OCI-LY1 (cell line): ENCODE data around the gene PTCD3.

ENCODE experiments used
- H2AFZ ChIP-seq: fragments of 200-600 bp; sonication (generic), shearing (Covaris generic); 2 replicates; pipeline ENCODE4 v1.6.0; 2014; ENCODE audit warnings: antibody characterized with exemption, mild to moderate bottlenecking, low read length
- H3F3A ChIP-seq: fragments of 200-600 bp; sonication (generic), shearing (Covaris generic); 2 replicates; pipeline ENCODE4 v1.6.0; 2014; ENCODE audit warnings: mild to moderate bottlenecking, antibody characterized with exemption, low read length, moderate library complexity; ENCODE audit not compliant: insufficient read depth
- H3K27ac ChIP-seq: fragments of 200-600 bp; sonication (generic); 2 replicates; pipeline ENCODE4 v1.5.1; 2014; ENCODE audit warnings: low read length, mixed run types, mild to moderate bottlenecking, low read depth; ENCODE audit not compliant: poor library complexity, severe bottlenecking
- H3K27me3 ChIP-seq: fragments of 200-600 bp; sonication (generic); 2 replicates; pipeline ENCODE4 v1.6.0; 2014; ENCODE audit warnings: antibody characterized with exemption, mild to moderate bottlenecking, low read length, moderate library complexity; ENCODE audit not compliant: insufficient read depth
- H3K36me3 ChIP-seq: fragments of 200-600 bp; sonication (generic); 2 replicates; pipeline ENCODE4 v1.6.1; 2014; ENCODE audit warnings: mild to moderate bottlenecking, antibody characterized with exemption, low read length, moderate library complexity, mixed read lengths; ENCODE audit not compliant: insufficient read depth
- H3K4me1 ChIP-seq: fragments of 200-600 bp; sonication (generic); 2 replicates; pipeline ENCODE4 v1.5.1; 2014; ENCODE audit warnings: mild to moderate bottlenecking, low read length, moderate library complexity; ENCODE audit not compliant: insufficient read depth, severe bottlenecking
- H3K4me2 ChIP-seq: fragments of 200-600 bp; sonication (generic), shearing (Covaris generic); 2 replicates; pipeline ENCODE4 v1.6.1; 2014; ENCODE audit warnings: low read length
- H3K4me3 ChIP-seq: fragments of 200-600 bp; sonication (generic); 2 replicates; pipeline ENCODE4 v1.5.1; 2014; ENCODE audit warnings: low read length, low read depth, mild to moderate bottlenecking, mixed read lengths; ENCODE audit not compliant: poor library complexity, severe bottlenecking
- H3K79me2 ChIP-seq: fragments of 200-600 bp; shearing (Covaris generic); 2 replicates; pipeline ENCODE4 v1.6.1; 2016; ENCODE audit warnings: mixed run types, low read length, mixed read lengths; ENCODE audit not compliant: insufficient read depth
- H3K9ac ChIP-seq: fragments of 200-600 bp; sonication (generic), shearing (Covaris generic); 2 replicates; pipeline ENCODE4 v1.6.1; 2014; ENCODE audit warnings: mild to moderate bottlenecking, low read length, mixed read lengths
- H3K9me2 ChIP-seq: fragments of 200-600 bp; sonication (generic), shearing (Covaris generic); 2 replicates; pipeline ENCODE4 v1.6.1; 2014; ENCODE audit warnings: low read depth, mild to moderate bottlenecking, low read length, mixed read lengths
- H3K9me3 ChIP-seq: fragments of 200-600 bp; shearing (Covaris generic); 2 replicates; pipeline ENCODE4 v1.6.1; 2014; ENCODE audit warnings: low read length, mixed read lengths
- H4K20me1 ChIP-seq: fragments of 200-600 bp; sonication (generic), shearing (Covaris generic); 2 replicates; pipeline ENCODE4 v1.6.0; 2016; ENCODE audit warnings: mild to moderate bottlenecking, low read length; ENCODE audit not compliant: insufficient read depth
- CTCF ChIP-seq: fragments of 200-600 bp; sonication (generic), shearing (Covaris generic); IDR thresholded peaks from 2 replicates; pipeline ENCODE4 v1.5.1; 2017; ENCODE audit warnings: mild to moderate bottlenecking, antibody characterized with exemption, low read length, moderate library complexity, mixed read lengths
- EZH2 ChIP-seq: fragments of 200-600 bp; sonication (generic), shearing (Covaris generic); IDR thresholded peaks from 2 replicates; pipeline ENCODE4 v1.8.0; 2017; ENCODE audit warnings: borderline replicate concordance, mixed run types, mild to moderate bottlenecking, antibody characterized with exemption, low read length, moderate library complexity, mixed read lengths

Gene PTCD3

GRCh38 chr2:86075886-86076285 is 30.1 kb upstream of the PTCD3 start:
- Histone ChIP-seq H3K9me3 (no peaks in the 10 kb centered on the region), H3K4me1 (peaks cover 31% of the 10 kb centered on the region), H3K4me3 (no peak overlapping the region), H4K20me1 (no peaks in the 10 kb centered on the region), H3K9me2 (no peaks in the 10 kb centered on the region), H3K79me2 (no peaks in the 10 kb centered on the region), H3K27ac (no peak overlapping the region), H2AFZ (no peak overlapping the region), H3K27me3 (no peaks in the 10 kb centered on the region), H3F3A (no peaks in the 10 kb centered on the region), H3K36me3 (peaks cover 88% of the 10 kb centered on the region), H3K4me2 (no peak overlapping the region), H3K9ac (no peak overlapping the region)
- TF ChIP-seq EZH2 (no peak), CTCF (no peak)

- no peaks in the 10 kb centered on the region for H3K9me2 ChIP-seq
- TF ChIP-seq EZH2: no peak
- peak; percentile 65 for TF ChIP-seq CTCF
- H3K27me3 ChIP-seq: no peaks in the 10 kb centered on the region
- no peak overlapping the region for H3K4me2 ChIP-seq
- H4K20me1 ChIP-seq: no peaks in the 10 kb centered on the region
- no peak overlapping the region for H2AFZ ChIP-seq
- H3K36me3 ChIP-seq: peaks cover 82% of the 10 kb centered on the region
- no peak overlapping the region for H3K9ac ChIP-seq
- H3K9me3 ChIP-seq: no peaks in the 10 kb centered on the region
- H3K27ac ChIP-seq: peak overlapping the region; percentile 72
- no peaks in the 10 kb centered on the region for H3K79me2 ChIP-seq
- peaks cover 16% of the 10 kb centered on the region for H3K4me1 ChIP-seq
- H3F3A ChIP-seq: no peaks in the 10 kb centered on the region; the same call in 1 of the 2 replicates
- H3K4me3 ChIP-seq: no peak overlapping the region
These were observed 27.1 kb upstream of the PTCD3 start for GRCh38 chr2:86078774-86079545.

GRCh38 chr2:86079981-86080911 is 25.8 kb upstream of the PTCD3 start:
- H2AFZ ChIP-seq: no peak overlapping the region
- no peak for TF ChIP-seq EZH2
- peak; percentile 97 for TF ChIP-seq CTCF
- no peak overlapping the region for H3K4me3 ChIP-seq

More at GRCh38 chr2:86079981-86080911, 25.8 kb upstream of the PTCD3 start:
- Histone ChIP-seq H3K36me3 (peaks cover 80% of the 10 kb centered on the region), H3K9ac (peak overlapping the region; percentile 18; the same call in 1 of the 2 replicates), H3F3A (no peaks in the 10 kb centered on the region; the same call in 1 of the 2 replicates), H4K20me1 (no peaks in the 10 kb centered on the region), H3K4me1 (peaks cover 16% of the 10 kb centered on the region), H3K9me3 (no peaks in the 10 kb centered on the region), H3K4me2 (peak overlapping the region; percentile 16; the same call in 1 of the 2 replicates), H3K79me2 (no peaks in the 10 kb centered on the region), H3K27ac (peak overlapping the region; percentile 72), H3K9me2 (no peaks in the 10 kb centered on the region), H3K27me3 (no peaks in the 10 kb centered on the region)
